ENCODE results near the gene CABP1.

Gene CABP1

DNA sequence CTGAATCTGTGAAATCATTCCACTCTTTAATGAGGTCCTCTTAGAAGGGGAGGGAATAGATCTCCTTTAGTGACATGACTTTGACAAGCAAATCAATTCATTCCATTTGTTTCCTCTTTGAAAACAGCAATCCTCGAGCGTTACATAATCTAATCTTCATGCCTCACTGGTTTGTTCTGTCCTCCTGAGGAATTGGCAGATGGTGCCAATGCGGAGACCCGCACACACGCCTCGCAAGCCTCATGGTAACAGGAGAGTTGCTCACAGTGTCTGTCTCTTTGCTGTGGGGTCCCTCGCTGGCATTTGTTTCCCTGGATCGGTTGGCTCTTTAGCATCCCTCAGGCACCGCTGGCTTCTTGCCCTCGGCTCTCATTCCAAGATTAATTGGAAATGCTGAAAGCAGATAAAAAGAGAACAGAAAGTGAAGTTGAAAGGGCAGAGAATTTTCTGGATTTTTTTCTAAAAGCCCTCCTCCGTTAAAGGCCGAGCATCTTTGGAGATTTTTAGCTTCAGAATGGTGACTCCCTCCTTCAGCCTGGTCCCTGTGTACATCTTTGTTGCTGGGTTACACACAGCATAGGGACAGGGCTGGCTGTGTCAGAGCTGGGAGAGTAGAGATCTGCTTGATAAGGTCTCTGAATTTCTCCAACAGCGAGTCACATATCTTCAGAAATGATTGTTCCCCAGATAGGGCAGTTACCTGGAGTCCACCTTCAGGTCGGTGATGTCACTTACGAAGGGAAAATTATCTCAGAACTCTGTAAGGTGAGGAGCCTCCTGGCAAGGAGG is 10.1 kb upstream of the CABP1 start:
- DNase-seq (ENCODE audit: low read depth in 2 of 3, low spot score in 1 of 3) = no peak

DNA sequence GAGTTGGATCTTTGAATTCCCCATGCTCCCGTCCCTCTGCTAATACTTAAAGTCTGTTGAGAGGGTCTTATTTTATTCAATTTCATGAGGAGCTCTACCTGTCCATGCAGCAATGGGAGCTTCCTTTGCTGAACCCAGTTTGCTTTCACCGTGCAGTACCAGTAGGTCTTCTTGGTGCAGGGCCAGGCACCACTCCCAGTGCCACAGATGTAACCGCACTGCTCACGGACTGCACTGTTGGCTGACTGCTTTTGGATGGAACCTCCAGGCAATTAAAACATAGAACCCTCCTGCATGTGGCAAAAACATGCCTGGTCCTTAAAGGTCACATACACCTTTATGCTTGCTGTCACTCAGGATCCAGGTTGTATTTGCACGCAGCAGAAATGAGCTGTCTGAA is 9.3 kb upstream of the CABP1 start:
- DNase-seq (ENCODE audit: low read depth in 2 of 3, low spot score in 1 of 3) = no peak

- peak in 2 of 3 donors; percentile 25 to 39 for DNase-seq (ENCODE audit: low read depth in 2 of 3, low spot score in 1 of 3)
These were observed 721 bp downstream of the CABP1 start for GRCh38 chr12:120640861-120641833.

DNA sequence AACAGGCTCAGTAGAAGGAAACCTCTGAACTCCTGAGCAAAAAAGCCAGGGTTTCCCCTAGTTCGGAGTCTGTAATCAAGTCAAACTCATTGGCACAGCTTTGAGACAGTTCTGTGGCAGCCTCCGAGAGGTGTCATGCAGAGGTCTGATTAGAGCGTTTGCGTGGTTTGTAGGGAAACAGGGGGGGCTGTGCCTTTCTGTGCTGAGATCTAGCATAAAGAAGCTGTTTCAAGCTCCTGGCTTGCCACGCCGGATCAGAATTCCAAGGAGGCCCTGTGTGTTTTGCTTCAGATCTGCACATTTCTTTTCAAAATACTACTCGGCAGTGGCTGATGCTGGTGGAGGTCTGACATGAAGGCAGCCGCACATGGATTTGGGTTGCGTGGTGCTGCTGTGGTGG is 1.7 kb downstream of the CABP1 start:
- DNase-seq (ENCODE audit: low read depth in 2 of 3, low spot score in 1 of 3) = no peak

DNA sequence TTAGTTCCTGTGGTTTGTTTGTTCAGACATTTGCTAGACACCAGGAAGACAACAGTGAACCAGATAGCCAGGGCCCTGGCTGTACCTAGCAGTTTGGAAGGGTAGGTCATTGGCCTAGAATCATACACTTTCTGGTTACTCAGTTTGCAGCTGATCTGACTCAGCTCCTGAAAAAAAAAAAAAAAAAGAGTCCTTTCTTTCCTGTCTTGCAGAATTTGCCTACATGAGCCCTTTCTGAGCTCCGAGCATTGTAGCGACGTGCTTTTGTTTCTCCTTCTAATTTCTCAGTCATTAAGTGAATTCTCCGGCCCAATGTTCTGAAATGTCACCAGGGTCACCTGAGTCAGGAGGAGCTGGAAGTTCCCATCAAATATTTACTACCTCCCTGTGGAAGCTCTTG is 2.4 kb downstream of the CABP1 start:
- DNase-seq (ENCODE audit: low read depth in 2 of 3, low spot score in 1 of 3) = no peak

- DNase-seq (ENCODE audit: low read depth in 2 of 3, low spot score in 1 of 3) = no peak
These were observed 3.1 kb downstream of the CABP1 start for GRCh38 chr12:120643574-120643973.

DNA sequence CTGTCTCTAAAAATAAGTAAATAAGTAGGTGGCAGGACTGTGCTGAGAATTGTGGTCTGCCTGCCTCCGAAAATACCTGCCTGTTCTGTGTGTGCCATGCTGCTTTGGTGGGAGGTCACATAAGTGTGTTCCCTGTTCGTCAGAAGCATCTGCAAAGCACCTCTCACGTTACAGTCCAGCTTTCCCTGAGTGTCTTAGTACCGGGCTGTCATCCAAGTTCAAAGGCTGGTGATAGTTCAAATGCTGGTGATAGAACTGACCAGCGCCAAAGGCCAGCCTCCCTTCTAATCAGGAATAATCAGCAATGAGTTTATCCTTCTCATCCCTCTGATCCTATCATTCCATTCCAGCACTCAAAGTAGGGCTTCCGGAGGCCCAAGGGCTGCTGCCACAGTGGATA is 5.6 kb downstream of the CABP1 start:
- DNase-seq (ENCODE audit: low read depth in 2 of 3, low spot score in 1 of 3) = no peak

DNA sequence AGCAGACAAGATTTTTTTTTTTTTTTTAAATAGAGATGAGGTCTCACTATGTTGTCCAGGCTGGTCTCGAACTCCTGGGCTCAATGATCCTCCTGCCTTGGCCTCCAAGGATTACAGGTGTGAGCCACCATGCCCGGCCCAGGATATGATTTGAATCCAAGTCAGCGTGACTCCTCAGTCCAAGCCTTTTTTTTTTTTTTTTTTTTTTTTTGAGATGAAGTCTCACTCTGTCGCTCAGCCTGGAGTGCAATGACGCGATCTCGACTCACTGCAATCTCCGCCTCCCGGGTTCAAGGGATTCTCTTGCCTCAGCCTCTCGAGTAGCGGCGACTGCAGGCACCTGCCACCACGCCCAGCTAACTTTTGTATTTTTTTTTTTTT is 6.9 kb downstream of the CABP1 start:
- DNase-seq (ENCODE audit: low read depth in 2 of 3, low spot score in 1 of 3) = no peak

GRCh38 chr12:120649442-120650232 is 9.2 kb downstream of the CABP1 start:
- DNase-seq (ENCODE audit: low read depth in 2 of 3, low spot score in 1 of 3) = no peak

GRCh38 chr12:120650233-120650690 is 9.8 kb downstream of the CABP1 start:
- DNase-seq (ENCODE audit: low read depth in 2 of 3, low spot score in 1 of 3) = no peak

- DNase-seq (ENCODE audit: low read depth in 2 of 3, low spot score in 1 of 3) = no peak
These were observed 11.4 kb downstream of the CABP1 start for GRCh38 chr12:120651821-120652220.

GRCh38 chr12:120652656-120653435 is 12.4 kb downstream of the CABP1 start:
- no peak for DNase-seq (ENCODE audit: low read depth in 2 of 3, low spot score in 1 of 3)

- DNase-seq (ENCODE audit: low read depth in 2 of 3, low spot score in 1 of 3) = no peak
These were observed 13.2 kb downstream of the CABP1 start for GRCh38 chr12:120653611-120654010.

GRCh38 chr12:120654656-120655055 is 14.2 kb downstream of the CABP1 start:
- DNase-seq (ENCODE audit: low read depth in 2 of 3, low spot score in 1 of 3) = no peak

DNA sequence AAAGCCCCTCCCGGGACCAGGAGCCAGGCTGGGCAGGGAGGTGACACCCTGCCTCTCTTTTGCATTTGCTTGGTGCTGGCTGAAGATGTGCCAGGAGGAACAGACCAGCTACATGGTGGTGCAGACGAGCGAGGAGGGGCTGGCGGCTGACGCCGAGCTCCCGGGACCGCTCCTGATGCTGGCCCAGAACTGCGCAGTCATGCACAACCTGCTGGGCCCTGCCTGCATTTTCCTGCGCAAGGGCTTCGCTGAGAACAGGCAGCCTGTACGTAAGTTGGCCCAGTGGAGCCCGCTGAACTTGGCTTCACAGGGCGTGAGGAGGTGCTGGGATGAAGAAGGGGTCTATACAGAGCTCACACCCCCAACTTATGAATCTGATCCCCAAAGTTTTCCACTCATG is 15.6 kb downstream of the CABP1 start:
- DNase-seq (ENCODE audit: low read depth in 2 of 3, low spot score in 1 of 3) = no peak

GRCh38 chr12:120658286-120659150 is 18.1 kb downstream of the CABP1 start:
- DNase-seq (ENCODE audit: low read depth in 2 of 3, low spot score in 1 of 3) = no peak

DNA sequence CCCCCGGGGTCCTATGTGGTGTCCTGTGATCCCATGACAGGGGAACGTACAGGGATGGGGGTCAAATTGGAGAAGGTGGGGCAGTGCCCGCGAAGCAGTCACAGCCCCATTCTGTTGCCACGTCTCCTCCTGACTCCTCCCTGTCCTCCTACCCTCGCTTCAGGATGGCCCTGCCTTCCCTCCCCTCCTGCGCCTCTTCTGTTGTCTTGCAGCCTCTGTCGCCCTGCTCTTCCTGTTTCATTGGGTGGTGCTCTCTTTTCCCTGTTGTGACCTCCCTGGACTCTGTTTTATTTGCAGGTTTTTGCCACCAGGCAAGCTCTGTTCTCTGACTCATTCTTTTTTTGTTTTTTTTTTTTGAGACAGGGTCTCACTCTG is 18.7 kb downstream of the CABP1 start:
- DNase-seq (ENCODE audit: low read depth in 2 of 3, low spot score in 1 of 3) = no peak

- no peak for DNase-seq (ENCODE audit: low read depth in 2 of 3, low spot score in 1 of 3)
These were observed 21.0 kb downstream of the CABP1 start for GRCh38 chr12:120661432-120661831.

- no peak for DNase-seq (ENCODE audit: low read depth in 2 of 3, low spot score in 1 of 3)
These were observed 22.5 kb downstream of the CABP1 start for GRCh38 chr12:120662879-120663278.

GRCh38 chr12:120663741-120664140 is 23.3 kb downstream of the CABP1 start:
- DNase-seq (ENCODE audit: low read depth in 2 of 3, low spot score in 1 of 3) = no peak

Measured in stimulated activated CD4-positive, alpha-beta T cell treated with anti-CD3 and anti-CD28 coated beads, Interleukin-12 subunit alpha, Interleukin-12 subunit beta, amount 100 ng/mL, for 48 hours (primary cell).